ENCODE results near the gene FAM149A.

GRCh38 chr4:186221624-186222023, 117.1 kb downstream of the FAM149A start:
- TF ChIP-seq POLR2A (IDR thresholded peaks at IDR 0.05) (no peak), CTCF (IDR thresholded peaks at IDR 0.05) (no peak)

Data from breast epithelium (tissue), 3 donors.